Memory B cell (primary cell): ENCODE measurements around the gene NUP88.

Experiments
- ATAC-seq: fragments of 150-1000 bp; cut with Tn5 transposase; 2 replicates; pipeline ENCODE4 v1.10.0; 2021; ENCODE audit warnings: low read depth, mild to moderate bottlenecking, moderate library complexity
- DNase-seq, 2 donors: peaks; one replicate each; pipeline ENCODE4 v3.0.0; 2022; ENCODE audit warnings: low spot score in 2 of 2
- H3K27ac Mint-ChIP-seq: one replicate; pipeline ENCODE4 v1.8.0; 2022; ENCODE audit warnings: mild to moderate bottlenecking, moderate library complexity, mixed read lengths
- H3K27me3 Mint-ChIP-seq: one replicate; pipeline ENCODE4 v1.8.0; 2022; ENCODE audit warnings: mixed read lengths
- H3K36me3 Mint-ChIP-seq: one replicate; pipeline ENCODE4 v1.8.0; 2022; ENCODE audit warnings: mild to moderate bottlenecking, mixed read lengths
- H3K4me1 Mint-ChIP-seq: one replicate; pipeline ENCODE4 v1.8.0; 2022; ENCODE audit warnings: mixed read lengths
- H3K4me3 Mint-ChIP-seq: one replicate; pipeline ENCODE4 v1.8.0; 2022; ENCODE audit warnings: mild to moderate bottlenecking, moderate library complexity, mixed read lengths
- H3K9me3 Mint-ChIP-seq: one replicate; pipeline ENCODE4 v1.8.0; 2022; ENCODE audit warnings: mixed read lengths

The NUP88 gene

GRCh38 chr17:5405400-5405799, 14.1 kb downstream of the NUP88 start:
- peaks cover 20% of the 10 kb centered on the region for H3K36me3 Mint-ChIP-seq

DNA sequence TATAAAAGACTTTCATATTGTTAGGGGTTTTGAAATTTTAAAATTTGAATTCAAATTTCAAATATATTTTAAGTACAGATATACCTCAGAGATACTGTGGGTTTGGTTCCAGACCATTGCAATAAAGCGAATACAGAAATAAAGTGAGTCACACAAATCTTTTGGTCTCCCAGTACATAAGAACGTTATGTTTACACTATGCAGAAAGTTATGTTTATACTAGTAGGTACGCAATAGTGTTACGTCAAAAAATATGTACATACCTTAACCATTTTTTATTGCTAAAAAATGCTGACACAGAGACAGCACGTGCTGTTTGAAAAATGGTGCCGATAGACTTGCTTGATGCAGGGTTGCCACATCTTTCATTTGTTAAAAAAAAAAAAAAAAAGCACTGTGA, 19.7 kb downstream of the NUP88 start:
- H3K9me3 Mint-ChIP-seq = no peaks in the 10 kb centered on the region
- no peak for DNase-seq
- H3K4me1 Mint-ChIP-seq = no peaks in the 10 kb centered on the region
- no peak overlapping the region for H3K27ac Mint-ChIP-seq
- H3K4me3 Mint-ChIP-seq = no peak overlapping the region
- H3K36me3 Mint-ChIP-seq = peaks cover 19% of the 10 kb centered on the region
- no peaks in the 10 kb centered on the region for H3K27me3 Mint-ChIP-seq
- ATAC-seq = no peak

More at GRCh38 chr17:5405400-5405799, 14.1 kb downstream of the NUP88 start:
- no peaks in the 10 kb centered on the region for H3K9me3 Mint-ChIP-seq
- no peak for DNase-seq
- no peak overlapping the region for H3K4me3 Mint-ChIP-seq
- H3K4me1 Mint-ChIP-seq = peaks cover 6% of the 10 kb centered on the region
- H3K27me3 Mint-ChIP-seq = no peaks in the 10 kb centered on the region
- ATAC-seq = no peak
- no peak overlapping the region for H3K27ac Mint-ChIP-seq

DNA sequence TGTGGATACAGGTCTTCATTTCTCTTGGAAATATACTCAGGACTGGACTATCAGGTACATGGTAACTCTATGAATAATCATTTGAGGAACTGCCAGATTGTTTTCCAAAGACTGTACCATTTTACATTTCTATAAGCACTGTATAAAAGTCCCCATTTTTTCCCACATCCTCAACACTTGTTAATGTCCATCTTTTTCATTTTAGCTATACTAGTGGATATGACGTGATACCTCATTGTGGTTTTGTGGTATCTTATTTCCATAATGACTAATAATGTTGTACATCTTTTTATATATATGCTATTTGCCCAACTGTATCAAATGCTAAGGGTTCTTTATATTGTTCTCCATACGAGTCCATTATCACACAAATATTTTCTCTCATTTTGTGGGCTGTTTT, 22.9 kb downstream of the NUP88 start:
- DNase-seq (no peak), ATAC-seq (peak; percentile 3)
- Mint-ChIP-seq H3K4me3 (no peak overlapping the region), H3K27me3 (no peaks in the 10 kb centered on the region), H3K9me3 (no peaks in the 10 kb centered on the region), H3K4me1 (no peaks in the 10 kb centered on the region), H3K27ac (no peak overlapping the region), H3K36me3 (peaks cover 31% of the 10 kb centered on the region)

DNA sequence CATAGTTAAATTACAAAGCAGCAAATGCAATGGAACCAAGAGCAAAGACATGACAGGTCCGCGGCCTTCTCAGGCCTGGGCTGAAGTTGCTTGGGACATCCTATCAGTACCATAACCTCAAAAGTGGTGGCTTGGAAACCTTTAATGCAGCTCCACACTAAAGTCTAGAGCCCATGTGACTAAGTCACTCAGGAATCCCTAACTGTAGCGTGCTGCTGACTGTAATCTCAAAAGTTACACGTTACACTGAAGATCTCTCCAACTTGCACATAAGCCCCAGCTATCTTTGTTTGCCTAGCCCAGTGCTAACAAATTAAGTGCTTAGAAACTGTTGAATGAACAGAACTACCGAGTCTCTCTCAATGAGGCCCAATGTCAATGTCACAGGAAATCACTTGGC, 27.8 kb downstream of the NUP88 start:
- DNase-seq = no peak
- ATAC-seq = no peak
- H3K4me3 Mint-ChIP-seq = no peak overlapping the region
- no peaks in the 10 kb centered on the region for H3K9me3 Mint-ChIP-seq
- H3K4me1 Mint-ChIP-seq = no peaks in the 10 kb centered on the region
- no peaks in the 10 kb centered on the region for H3K27me3 Mint-ChIP-seq
- H3K36me3 Mint-ChIP-seq = peaks cover 39% of the 10 kb centered on the region
- no peak overlapping the region for H3K27ac Mint-ChIP-seq

GRCh38 chr17:5381542-5381941, 37.9 kb downstream of the NUP88 start:
- DNase-seq (no peak), ATAC-seq (no peak)
- peaks cover 43% of the 10 kb centered on the region for H3K36me3 Mint-ChIP-seq
- H3K4me3 Mint-ChIP-seq = no peak overlapping the region
- H3K4me1 Mint-ChIP-seq = peaks cover 4% of the 10 kb centered on the region
- no peaks in the 10 kb centered on the region for H3K9me3 Mint-ChIP-seq
- H3K27ac Mint-ChIP-seq = peak overlapping the region; percentile 26
- no peaks in the 10 kb centered on the region for H3K27me3 Mint-ChIP-seq

DNA sequence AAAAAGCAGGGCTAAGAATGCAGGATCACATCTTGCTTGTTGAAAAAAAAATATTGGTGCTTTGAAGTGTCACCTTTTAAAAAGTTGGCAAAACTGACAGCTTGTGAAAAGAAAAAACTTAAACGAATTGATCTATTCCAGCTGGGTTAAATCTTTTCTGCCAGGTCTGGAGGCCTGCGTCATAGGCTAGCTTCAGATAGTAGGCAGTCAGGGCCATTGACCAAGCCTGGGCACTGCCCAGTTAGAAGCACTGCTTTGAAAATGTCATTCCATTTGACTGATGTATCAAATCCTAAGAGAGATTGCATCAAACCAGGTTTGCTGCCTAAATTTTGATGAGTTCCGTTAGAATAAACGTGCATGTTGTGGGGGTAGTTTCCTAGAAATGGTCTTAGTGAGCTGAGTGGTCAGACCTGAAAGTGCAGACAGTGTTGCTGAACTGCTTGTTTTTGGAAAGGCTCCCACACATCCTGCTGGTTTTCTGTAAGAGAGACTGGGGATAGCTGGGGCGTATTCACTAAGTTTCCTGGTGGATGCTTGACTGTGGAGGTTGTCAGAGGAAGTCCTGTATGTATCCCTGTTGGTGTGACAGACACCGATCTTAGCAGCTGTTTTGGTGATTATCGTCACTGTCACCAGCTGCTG, 38.8 kb downstream of the NUP88 start:
- DNase-seq = no peak
- Mint-ChIP-seq H3K9me3 (no peaks in the 10 kb centered on the region), H3K4me3 (no peak overlapping the region), H3K36me3 (peaks cover 43% of the 10 kb centered on the region), H3K4me1 (peaks cover 4% of the 10 kb centered on the region), H3K27me3 (no peaks in the 10 kb centered on the region), H3K27ac (peak overlapping the region; percentile 68)
- no peak for ATAC-seq

- no peak for DNase-seq
- Mint-ChIP-seq H3K36me3 (peaks cover 45% of the 10 kb centered on the region), H3K4me3 (no peak overlapping the region), H3K27me3 (no peaks in the 10 kb centered on the region), H3K27ac (peak overlapping the region; percentile 68), H3K9me3 (no peaks in the 10 kb centered on the region), H3K4me1 (peaks cover 4% of the 10 kb centered on the region)
- no peak for ATAC-seq
Observed at GRCh38 chr17:5379351-5380107, 39.9 kb downstream of the NUP88 start.

GRCh38 chr17:5378566-5379207, 40.8 kb downstream of the NUP88 start:
- peak overlapping the region; percentile 68 for H3K27ac Mint-ChIP-seq
- H3K27me3 Mint-ChIP-seq = no peaks in the 10 kb centered on the region
- DNase-seq (no peak), ATAC-seq (no peak)
- no peak overlapping the region for H3K4me3 Mint-ChIP-seq
- no peaks in the 10 kb centered on the region for H3K9me3 Mint-ChIP-seq
- peaks cover 4% of the 10 kb centered on the region for H3K4me1 Mint-ChIP-seq
- H3K36me3 Mint-ChIP-seq = peaks cover 47% of the 10 kb centered on the region

- ATAC-seq (peak; percentile 59), DNase-seq (no peak)
- Mint-ChIP-seq H3K27me3 (no peaks in the 10 kb centered on the region), H3K4me1 (peaks cover 2% of the 10 kb centered on the region), H3K27ac (peak overlapping the region; percentile 56), H3K4me3 (no peak overlapping the region), H3K9me3 (no peaks in the 10 kb centered on the region), H3K36me3 (peaks cover 37% of the 10 kb centered on the region)
Observed at GRCh38 chr17:5373112-5373511, 46.4 kb downstream of the NUP88 start.

- peak overlapping the region; percentile 31 for H3K27ac Mint-ChIP-seq
- DNase-seq = no peak
- no peaks in the 10 kb centered on the region for H3K9me3 Mint-ChIP-seq
Observed at GRCh38 chr17:5370411-5370810, 49.1 kb downstream of the NUP88 start.

GRCh38 chr17:5365831-5366230, 53.6 kb downstream of the NUP88 start:
- H3K27ac Mint-ChIP-seq = peak overlapping the region; percentile 8
- DNase-seq (no peak), ATAC-seq (no peak)
- peaks cover 4% of the 10 kb centered on the region for H3K4me1 Mint-ChIP-seq
- no peaks in the 10 kb centered on the region for H3K27me3 Mint-ChIP-seq
- H3K36me3 Mint-ChIP-seq = peaks cover 33% of the 10 kb centered on the region
- H3K4me3 Mint-ChIP-seq = no peak overlapping the region
- H3K9me3 Mint-ChIP-seq = no peaks in the 10 kb centered on the region

More at GRCh38 chr17:5370411-5370810, 49.1 kb downstream of the NUP88 start:
- Mint-ChIP-seq H3K36me3 (peaks cover 34% of the 10 kb centered on the region), H3K4me1 (peaks cover 4% of the 10 kb centered on the region), H3K4me3 (no peak overlapping the region), H3K27me3 (no peaks in the 10 kb centered on the region)
- ATAC-seq = no peak

DNA sequence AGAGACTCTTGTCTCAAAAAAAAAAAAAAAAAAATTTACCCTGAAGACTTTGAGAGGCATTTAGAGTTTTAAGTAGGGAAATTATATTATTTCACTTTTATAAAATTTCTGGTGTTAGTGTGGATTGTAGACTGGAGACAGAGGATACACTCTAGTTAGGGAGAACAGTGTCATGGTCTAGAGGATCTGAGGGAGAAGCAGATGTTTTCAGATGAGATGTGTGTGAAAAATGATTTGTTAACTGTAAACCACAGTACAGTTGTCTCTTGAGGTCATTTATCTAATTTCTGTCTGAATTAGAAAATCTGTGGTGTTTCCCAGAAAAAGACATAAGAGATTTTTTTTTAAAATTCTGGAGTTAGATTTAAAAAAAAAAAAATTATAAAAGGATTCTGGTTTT, 54.8 kb downstream of the NUP88 start:
- no peak overlapping the region for H3K4me3 Mint-ChIP-seq
- H3K4me1 Mint-ChIP-seq = peaks cover 2% of the 10 kb centered on the region
- H3K9me3 Mint-ChIP-seq = no peaks in the 10 kb centered on the region
- no peaks in the 10 kb centered on the region for H3K27me3 Mint-ChIP-seq
- ATAC-seq (no peak), DNase-seq (no peak)
- peaks cover 34% of the 10 kb centered on the region for H3K36me3 Mint-ChIP-seq
- H3K27ac Mint-ChIP-seq = no peak overlapping the region

- no peak for DNase-seq
- H3K4me3 Mint-ChIP-seq = no peak overlapping the region
- peak overlapping the region; percentile 19 for H3K27ac Mint-ChIP-seq
- ATAC-seq = no peak
- no peaks in the 10 kb centered on the region for H3K9me3 Mint-ChIP-seq
- peaks cover 2% of the 10 kb centered on the region for H3K4me1 Mint-ChIP-seq
- peaks cover 30% of the 10 kb centered on the region for H3K36me3 Mint-ChIP-seq
- H3K27me3 Mint-ChIP-seq = no peaks in the 10 kb centered on the region
Observed at GRCh38 chr17:5364156-5364555, 55.3 kb downstream of the NUP88 start.

DNA sequence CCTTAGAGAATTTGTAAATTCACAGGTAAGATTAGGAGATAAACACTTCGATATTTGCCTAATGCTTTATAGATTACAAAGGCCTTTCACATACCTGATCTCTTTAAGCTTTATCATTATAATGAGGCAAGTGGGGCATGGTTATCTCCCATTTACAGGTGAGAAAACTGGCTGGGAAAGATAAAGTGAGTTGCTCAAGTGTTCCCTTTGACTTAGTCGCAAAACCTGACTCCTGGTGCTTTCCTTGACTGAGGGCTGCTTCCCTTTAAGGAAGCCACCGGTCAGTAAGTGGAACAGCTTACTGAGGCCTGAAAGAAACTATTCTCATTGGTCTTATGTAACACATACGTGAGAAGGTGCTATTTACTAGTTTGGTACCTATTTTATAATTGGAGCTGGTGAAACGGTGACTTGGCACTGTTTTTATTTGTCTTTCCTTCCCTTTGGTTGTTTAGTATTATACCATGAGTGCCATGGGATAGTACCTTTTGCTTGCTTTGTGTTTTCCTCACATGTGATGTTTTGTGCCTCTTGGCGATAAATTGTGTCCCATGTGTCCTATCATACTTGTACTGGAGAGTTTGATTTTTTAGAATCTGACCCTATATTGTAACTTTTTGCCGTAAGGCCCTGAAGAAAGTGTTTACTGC, 57.2 kb downstream of the NUP88 start:
- Mint-ChIP-seq H3K4me3 (no peak overlapping the region), H3K27me3 (no peaks in the 10 kb centered on the region), H3K9me3 (no peaks in the 10 kb centered on the region), H3K27ac (peak overlapping the region; percentile 58), H3K4me1 (peaks cover 2% of the 10 kb centered on the region), H3K36me3 (peaks cover 31% of the 10 kb centered on the region)
- no peak for DNase-seq
- no peak for ATAC-seq
